Left lung (tissue), 10 donors: ENCODE data around the gene NDUFAF8. TPM values are rescaled to one million over a fixed set of nuclear protein-coding genes. Genes with fewer than 3 reads are reported as not detected.
A peak's percentile ranks its signal among the peaks of the same experiment; 100 is the strongest.

Experiments used
- ATAC-seq: fragments of 200-7000 bp; cut with Tn5 transposase; one replicate; pipeline ENCODE4 v1.9.1; 2020; ENCODE audit warnings: moderate library complexity
- DNase-seq, 4 donors: peaks; one replicate each; pipeline ENCODE4 v3.0.0-alpha.2; 2013 to 2020
- H3K27ac ChIP-seq, 2 donors: fragments of 200-600 bp; sonication (generic) in 1 of 2; one replicate each; pipeline versions ENCODE4 v1.5.0 to v1.8.0; 2020 to 2021
- H3K27me3 ChIP-seq, 2 donors: fragments of 200-600 bp; sonication (generic) in 1 of 2; one replicate each; pipeline versions ENCODE4 v1.5.0 to v1.8.0; 2020 to 2021
- H3K36me3 ChIP-seq, 2 donors: fragments of 200-600 bp; sonication (generic) in 1 of 2; one replicate each; pipeline versions ENCODE4 v1.5.0 to v1.8.0; 2020 to 2021
- H3K4me1 ChIP-seq, 2 donors: fragments of 200-600 bp; one replicate each; pipeline ENCODE4 v1.8.0; 2021
- H3K4me3 ChIP-seq, 2 donors: fragments of 200-600 bp; sonication (generic) in 1 of 2; one replicate each; pipeline versions ENCODE4 v1.5.0 to v1.8.0; 2020 to 2021; ENCODE audit warnings: mild to moderate bottlenecking in 1 of 2
- H3K9me3 ChIP-seq, 2 donors: fragments of 200-600 bp; sonication (generic) in 1 of 2; one replicate each; pipeline versions ENCODE4 v1.5.0 to v1.8.0; 2020 to 2021
- CTCF ChIP-seq, 2 donors: fragments of 200-600 bp; sonication (generic) in 1 of 2; IDR thresholded peaks; one replicate each; pipeline versions ENCODE4 v1.5.0 to v1.8.0; 2021; ENCODE audit warnings: antibody characterized with exemption in 2 of 2
- intact Hi-C, 2 donors: fragments of 100-400 bp; cut with DNase I; formaldehyde crosslinking; loops; one replicate each; pipeline versions ENCODE4 v1.11.2 to v1.14.2; 2022
- polyA plus RNA-seq, 6 donors: library from polyadenylated mRNA; unstranded; fragments of 120-200 nt; gene quantifications; one replicate each; pipeline ENCODE4 v1.2.1, GENCODE V29; 2013; ENCODE audit not compliant: insufficient read length in 6 of 6
- total RNA-seq, 2 donors: library from RNA; stranded (reverse); fragmentation: NEBNext Ultra II Directional; extraction: Animal tissue kit (Norgen Biotek cat#: 25700); gene quantifications; one replicate each; pipeline ENCODE4 v1.2.1, GENCODE V29; 2021
- donor health status: DM: no; HTN: yes; CAD: no.
- donor health status: DM: no; HTN: no; CAD: no.

Gene NDUFAF8
- total and polyA plus RNA-seq, 8 donors, result 27.5 to 48.0 (median 39.1) TPM

GRCh38 chr17:81242421-81243332 is 3.6 kb downstream of the NDUFAF8 start:
- TF ChIP-seq CTCF (IDR thresholded peaks at IDR 0.05), result no peak
- Histone ChIP-seq H3K36me3 (peaks cover 0 to 44% of the 10 kb centered on the region in 2 donors), H3K4me3 (no peak overlapping the region), H3K9me3 (no peaks in the 10 kb centered on the region), H3K27ac (no peak overlapping the region), H3K4me1 (peaks cover 6 to 27% of the 10 kb centered on the region in 2 donors), H3K27me3 (no peaks in the 10 kb centered on the region)
- peak in 1 of 4 donors; percentile 75 for DNase-seq
- intact Hi-C loops, result no loop called here
- no peak for ATAC-seq

DNA sequence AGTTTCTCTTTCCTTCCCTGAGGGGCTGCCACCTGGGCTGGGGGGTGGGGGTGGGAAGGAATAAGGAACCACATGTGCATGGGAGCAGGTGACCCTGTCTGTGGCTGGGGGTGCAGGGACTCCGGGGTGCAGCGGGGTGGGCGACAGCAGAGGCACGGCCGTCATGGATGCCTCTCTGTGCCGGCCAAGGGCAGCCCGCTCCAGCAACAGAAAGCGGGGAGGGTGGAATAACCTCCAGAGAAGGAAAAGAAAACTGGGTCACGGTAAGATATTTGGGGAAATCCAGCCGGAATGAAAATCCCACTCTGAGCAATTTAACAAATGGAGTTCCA is 4.2 kb downstream of the NDUFAF8 start:
- DNase-seq (peak in 1 of 4 donors; percentile 67), ATAC-seq (no peak)
- Histone ChIP-seq H3K36me3 (peaks cover 0 to 46% of the 10 kb centered on the region in 2 donors), H3K4me3 (no peak overlapping the region), H3K27me3 (no peaks in the 10 kb centered on the region), H3K27ac (no peak overlapping the region), H3K9me3 (no peaks in the 10 kb centered on the region), H3K4me1 (peaks cover under 1 to 21% of the 10 kb centered on the region in 2 donors)
- intact Hi-C loops, result no loop called here
- no peak for TF ChIP-seq CTCF (IDR thresholded peaks at IDR 0.05)

DNA sequence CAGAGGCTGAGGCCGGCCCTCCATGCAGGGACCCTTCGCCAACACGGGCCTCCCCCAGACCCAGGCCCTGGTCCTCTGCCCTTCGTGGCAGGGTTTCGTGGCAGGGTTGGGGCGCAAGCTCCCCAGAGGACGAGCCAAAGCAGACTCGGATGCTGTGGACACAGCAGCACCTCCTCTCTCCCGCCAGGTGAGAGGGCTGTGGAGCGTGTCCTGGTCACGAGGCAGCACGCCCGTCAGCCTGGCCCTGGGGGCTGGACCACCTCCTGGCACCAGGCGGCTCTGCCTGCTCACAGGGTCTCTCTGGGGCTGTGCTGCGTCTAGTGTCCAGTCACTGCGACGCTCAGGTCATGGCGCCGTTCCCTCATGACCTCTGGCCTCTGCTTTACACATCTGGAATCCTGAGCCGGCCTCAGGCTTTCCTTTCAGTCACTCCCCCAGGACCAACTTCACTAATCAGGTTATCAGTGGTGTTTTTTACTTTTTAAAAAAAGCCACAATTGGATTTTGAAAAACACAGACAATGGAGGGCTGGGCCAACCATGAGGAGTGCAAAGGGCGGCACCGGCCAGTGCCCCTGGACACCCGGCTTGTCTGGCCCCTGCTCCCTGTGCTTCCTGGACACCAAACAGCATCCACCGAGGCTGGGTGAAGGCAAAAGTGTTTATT is 5.4 kb downstream of the NDUFAF8 start:
- ATAC-seq (no peak), DNase-seq (peak in 1 of 4 donors; percentile 59)
- H3K27ac ChIP-seq, result no peak overlapping the region

DNA sequence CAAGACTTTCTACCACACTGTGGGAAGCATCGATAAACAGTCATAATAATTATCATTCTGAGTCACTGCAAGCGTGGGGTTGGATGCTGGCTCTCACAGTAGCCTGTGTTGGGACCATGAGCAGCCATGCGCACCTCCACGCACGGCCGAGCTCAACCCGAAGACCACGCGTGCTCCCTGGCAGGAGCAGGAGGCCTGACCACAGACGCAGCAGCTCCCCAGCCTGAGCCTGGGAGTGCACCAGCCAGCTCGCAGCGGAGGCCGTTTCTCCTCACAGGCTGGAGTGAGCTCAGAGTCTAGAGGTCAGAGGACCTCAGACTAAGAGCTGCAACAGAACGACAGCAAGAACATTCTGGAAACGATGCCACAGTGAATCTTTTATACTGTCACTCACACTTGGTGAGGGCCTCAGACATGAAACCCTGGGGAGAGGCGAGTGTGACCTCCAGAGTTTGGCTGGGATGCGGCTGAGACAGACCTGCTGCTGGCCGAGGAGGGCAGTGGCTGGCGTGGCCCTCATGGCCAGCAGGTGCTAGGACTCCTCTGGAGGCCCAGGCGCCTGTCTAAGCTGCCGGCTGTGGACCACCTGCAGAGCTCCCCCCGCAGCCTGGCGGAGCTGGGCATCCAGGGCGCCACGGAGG is 6.0 kb downstream of the NDUFAF8 start:
- Histone ChIP-seq H3K9me3 (no peaks in the 10 kb centered on the region), H3K36me3 (peaks cover 0 to 60% of the 10 kb centered on the region in 2 donors), H3K4me1 (peaks cover 0 to 13% of the 10 kb centered on the region in 2 donors), H3K4me3 (no peak overlapping the region), H3K27me3 (no peaks in the 10 kb centered on the region), H3K27ac (no peak overlapping the region)
- DNase-seq (peak in 1 of 4 donors; percentile 72), ATAC-seq (no peak)
- TF ChIP-seq CTCF (IDR thresholded peaks at IDR 0.05), result no peak
- intact Hi-C loops, result no loop called here

More for the DNA sequence above, 5.4 kb downstream of the NDUFAF8 start:
- H3K9me3 ChIP-seq, result no peaks in the 10 kb centered on the region
- TF ChIP-seq CTCF (IDR thresholded peaks at IDR 0.05), result no peak
- intact Hi-C loops, result no loop called here
- no peak overlapping the region for H3K4me3 ChIP-seq
- H3K36me3 ChIP-seq, result peaks cover 0 to 54% of the 10 kb centered on the region in 2 donors
- H3K4me1 ChIP-seq, result peaks cover 0 to 19% of the 10 kb centered on the region in 2 donors
- H3K27me3 ChIP-seq, result no peaks in the 10 kb centered on the region
